HT1080 (cell line): ENCODE data around the gene WDR82. TPM values are rescaled to one million over a fixed set of nuclear protein-coding genes. Genes with fewer than 3 reads are reported as not detected.
A peak's percentile ranks its signal among the peaks of the same experiment; 100 is the strongest.

Experiments
- DNase-seq: peaks from one replicate; pipeline ENCODE4 v3.0.0-alpha.2; 2015; ENCODE audit warnings: low read depth
- polyA plus RNA-seq, 2 experiments: library from polyadenylated mRNA; depleted of rRNA; stranded (reverse); fragments of >200 nt; gene quantifications; 2 replicates each; pipeline ENCODE4 v1.2.3, GENCODE V29; 2015
- total RNA-seq: library from RNA; depleted of rRNA; stranded (reverse); fragments of >200 nt; shearing (Covaris generic); gene quantifications from 2 replicates; pipeline ENCODE4 v1.2.3, GENCODE V29; 2014; rRNA removed

WDR82 gene
- 67.2 and 72.9 TPM in 2 replicates for total RNA-seq
- polyA plus RNA-seq (2015; cell fraction: cytosol; rRNA removed): 70.9 and 76.5 TPM in 2 replicates
- polyA plus RNA-seq (2015; cell fraction: nucleus; rRNA removed): 52.1 and 55.6 TPM in 2 replicates

GRCh38 chr3:52278510-52279069 lies at the start of gene WDR82:
TSS of gene WDR82 (minus strand) at chr3:52278649. CDS start at chr3:52278361, 288 bp downstream.
- peak; percentile 87 for DNase-seq

GRCh38 chr3:52327486-52328290 lies 49.2 kb upstream of the WDR82 start:
- no peak for DNase-seq

GRCh38 chr3:52326976-52327375 lies 48.5 kb upstream of the WDR82 start:
- no peak for DNase-seq

- no peak for DNase-seq
These were observed 47.2 kb upstream of the WDR82 start for GRCh38 chr3:52325686-52326085.

- no peak for DNase-seq
These were observed 46.2 kb upstream of the WDR82 start for GRCh38 chr3:52324676-52325075.

GRCh38 chr3:52323526-52324295 lies 45.3 kb upstream of the WDR82 start:
- no peak for DNase-seq

GRCh38 chr3:52322466-52322865 lies 44.0 kb upstream of the WDR82 start:
- DNase-seq: no peak

GRCh38 chr3:52321481-52321880 lies 43.0 kb upstream of the WDR82 start:
- no peak for DNase-seq

GRCh38 chr3:52319921-52320595 lies 41.6 kb upstream of the WDR82 start:
- DNase-seq: no peak

- DNase-seq: no peak
These were observed 39.9 kb upstream of the WDR82 start for GRCh38 chr3:52318186-52318816.

- DNase-seq: no peak
These were observed 39.0 kb upstream of the WDR82 start for GRCh38 chr3:52317208-52318000.

- DNase-seq: no peak
These were observed 37.7 kb upstream of the WDR82 start, which contains the start of gene DNAH1 for GRCh38 chr3:52315977-52316764. TSS of gene DNAH1 (plus strand) at chr3:52316319. CDS start at chr3:52322443, 6,124 bp downstream.

GRCh38 chr3:52315006-52315405 lies 36.6 kb upstream of the WDR82 start:
- DNase-seq: no peak

- no peak for DNase-seq
These were observed 36.0 kb upstream of the WDR82 start for GRCh38 chr3:52314489-52314888.

- no peak for DNase-seq
These were observed 35.3 kb upstream of the WDR82 start for GRCh38 chr3:52313774-52314188.

GRCh38 chr3:52313188-52313773 lies 34.8 kb upstream of the WDR82 start:
- no peak for DNase-seq

GRCh38 chr3:52311576-52312119 lies 33.2 kb upstream of the WDR82 start:
- DNase-seq: no peak

- no peak for DNase-seq
These were observed 32.6 kb upstream of the WDR82 start for GRCh38 chr3:52310861-52311575.
